PC-3 (cell line): ENCODE measurements around the gene ARHGEF28.

Experiments
- CTCF ChIP-seq: fragments of 300-600 bp; sonication (generic); conservative IDR thresholded peaks from 2 replicates; pipeline ENCODE4 v1.5.1; 2017; ENCODE audit warnings: antibody characterized with exemption, low read depth, mild to moderate bottlenecking, low read length
- EZH2 ChIP-seq: fragments of 300-600 bp; sonication (generic); IDR thresholded peaks from one replicate; pipeline ENCODE4 v1.6.1; 2017; ENCODE audit warnings: antibody characterized with exemption, mild to moderate bottlenecking, low read length; ENCODE audit not compliant: unreplicated experiment
- EZH2phosphoT487 ChIP-seq: fragments of 300-600 bp; sonication (generic); IDR thresholded peaks from 2 replicates; pipeline ENCODE4 v1.6.1; 2018; ENCODE audit warnings: mild to moderate bottlenecking, antibody characterized with exemption, low read length, borderline replicate concordance

- no peak for TF ChIP-seq EZH2phosphoT487
- no peak for TF ChIP-seq CTCF
- TF ChIP-seq EZH2 = no peak
These were observed 334.0 kb downstream of the ARHGEF28 start for GRCh38 chr5:73960023-73960422.
